Panc1 (cell line): ENCODE results near the gene HTR2C. TPM values are rescaled to one million over a fixed set of nuclear protein-coding genes. Genes with fewer than 3 reads are reported as not detected.

Experiments used
- ATAC-seq: fragments of 200-7000 bp; cut with Tn5 transposase; 2 replicates; pipeline ENCODE4 v1.9.1; 2020; ENCODE audit warnings: mild to moderate bottlenecking, moderate library complexity
- BruUV-seq: library from RNA; stranded (reverse); fragments of 400-500 nt; replicated peaks from 2 replicates; lab custom pipeline; 2021; lab: Mats Ljungman, UMichigan
- CTCF ChIA-PET: fragments of 300-600 bp; sonication (Branson Sonifier 250); formaldehyde crosslinking; loops from one replicate; lab custom pipeline; 2022; ENCODE audit warnings: antibody characterized with exemption; lab: Charles Lee
- POLR2A ChIA-PET: fragments of 300-600 bp; sonication (Branson Sonifier 250); formaldehyde crosslinking; loops from one replicate; lab custom pipeline; 2022; ENCODE audit warnings: antibody characterized with exemption; lab: Charles Lee
- DNase-seq: peaks from one replicate; pipeline ENCODE4 v3.0.0-alpha.2; 2010; ENCODE audit warnings: low read depth, low spot score
- H3K27ac ChIP-seq: 2 replicates; pipeline ENCODE4 v1.5.1; 2011; ENCODE audit warnings: mild to moderate bottlenecking, low read length, inconsistent platforms
- H3K27me3 ChIP-seq: fragments of 200-500 bp; sonication (Bioruptor generic); 2 replicates; pipeline ENCODE4 v1.6.0; 2014; ENCODE audit warnings: low read length, inconsistent platforms; ENCODE audit not compliant: control insufficient read depth, insufficient read depth
- H3K36me3 ChIP-seq: fragments of 200-500 bp; sonication (Bioruptor generic); 2 replicates; pipeline ENCODE4 v1.5.1; 2014; ENCODE audit warnings: inconsistent platforms, mild to moderate bottlenecking, low read length, moderate library complexity; ENCODE audit not compliant: control insufficient read depth, insufficient read depth
- H3K4me1 ChIP-seq: 2 replicates; pipeline ENCODE4 v1.5.1; 2011; ENCODE audit warnings: inconsistent platforms, mild to moderate bottlenecking, low read length, moderate library complexity; ENCODE audit not compliant: control insufficient read depth, insufficient read depth
- H3K4me3 ChIP-seq, 2 experiments: 2 replicates each; pipeline ENCODE4 v1.5.1; 2011 to 2012; ENCODE audit warnings: low read depth in 2 of 2, low read length in 2 of 2, mild to moderate bottlenecking in 2 of 2, inconsistent platforms in 1 of 2, moderate library complexity in 1 of 2
- H3K9me3 ChIP-seq: fragments of 200-500 bp; sonication (Bioruptor generic); 2 replicates; pipeline ENCODE4 v1.5.1; 2014; ENCODE audit warnings: low read depth, mild to moderate bottlenecking, inconsistent platforms, low read length, moderate library complexity; ENCODE audit not compliant: control insufficient read depth, insufficient read depth
- POLR2AphosphoS5 ChIP-seq: IDR thresholded peaks from 2 replicates; pipeline ENCODE4 v1.6.1; 2012; ENCODE audit warnings: mild to moderate bottlenecking, low read depth, low read length, moderate library complexity
- SIN3A ChIP-seq: IDR thresholded peaks from 2 replicates; pipeline ENCODE4 v1.6.1; 2012; ENCODE audit warnings: low read depth, mild to moderate bottlenecking, low read length, moderate library complexity, borderline replicate concordance; ENCODE audit not compliant: insufficient read depth
- TCF7L2 ChIP-seq: IDR thresholded peaks from 2 replicates; pipeline ENCODE4 v1.6.1; 2011; ENCODE audit warnings: mild to moderate bottlenecking, low read depth, low read length, inconsistent platforms
- in situ Hi-C: cut with HindIII; loops from 2 replicates; pipeline ENCODE4 v1.10.0; 2016; ENCODE audit warnings: low sequenced_read_pairs, low pct_unique_long_range_greater_than_20kb
- intact Hi-C: fragments of 100-400 bp; cut with micrococcal nuclease; formaldehyde crosslinking; loops from one replicate; pipeline ENCODE4 v1.10.0; 2022; ENCODE audit not compliant: unreplicated experiment
- total RNA-seq: library from RNA; stranded (reverse); gene quantifications from one replicate; pipeline ENCODE4 v1.2.1, GENCODE V29; 2021; ENCODE audit not compliant: unreplicated experiment
- TF ChIP-seq, protein P1 (sequence below), 2 experiments: IDR thresholded peaks; 2 replicates each; pipeline ENCODE4 v1.6.1; 2011 to 2012; ENCODE audit warnings: low read depth in 2 of 2, control low read depth in 1 of 2, low read length in 1 of 2, mild to moderate bottlenecking in 1 of 2, moderate library complexity in 1 of 2; ENCODE audit not compliant: insufficient read depth in 1 of 2
- TF ChIP-seq, protein P2 (sequence below): fragments of 450-650 bp; IDR thresholded peaks from 2 replicates; pipeline ENCODE4 v1.5.1; 2017; ENCODE audit warnings: mild to moderate bottlenecking

Gene HTR2C
- total RNA-seq, 1 experiment from 2014 or later, result not detected

DNA sequence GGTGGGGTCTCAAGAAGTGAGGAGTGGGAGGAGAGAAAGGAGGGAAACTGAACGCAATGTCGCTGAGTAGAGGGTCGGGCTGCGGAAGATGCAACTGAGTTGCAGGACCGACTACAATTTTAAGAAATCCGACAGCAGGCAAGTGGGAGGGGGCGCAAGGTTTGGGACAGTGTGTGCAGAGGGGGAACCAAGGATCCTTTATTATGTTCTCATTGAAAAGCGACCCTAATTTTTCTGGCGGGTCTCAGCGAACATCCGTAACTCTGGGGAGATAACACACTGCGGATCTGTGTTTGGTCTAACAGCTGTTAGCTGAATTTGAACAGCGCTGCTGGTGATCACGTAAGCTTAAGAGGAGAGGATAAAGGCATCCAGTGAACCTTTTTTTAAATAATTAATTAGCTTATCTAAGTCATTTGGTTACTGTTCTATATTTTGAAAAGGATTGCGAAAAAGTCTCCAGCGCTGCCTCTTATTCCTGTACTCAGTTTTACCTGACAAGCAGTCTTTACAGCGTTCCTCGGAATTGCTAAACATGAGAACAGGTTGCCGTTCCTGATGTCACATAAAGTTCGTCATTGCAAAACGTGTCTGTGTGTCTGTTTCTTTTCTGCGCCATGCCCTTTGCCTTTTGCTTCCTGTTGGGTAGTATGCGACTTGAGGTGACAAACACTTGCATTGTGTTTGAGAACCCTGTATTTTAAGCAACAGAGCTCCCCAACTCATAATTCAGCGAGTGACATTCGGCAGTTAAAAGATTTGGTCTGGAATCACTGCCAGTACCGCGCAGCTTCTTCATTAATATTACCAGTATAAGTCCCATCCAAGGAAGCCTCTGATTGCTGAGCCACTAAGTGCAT, 1.3 kb downstream of the HTR2C start:
- CTCF ChIA-PET, result no interaction called here
- intact Hi-C loops, result no loop called here
- DNase-seq (no peak), ATAC-seq (no peak)
- Histone ChIP-seq H3K27me3 (peaks cover 7% of the 10 kb centered on the region), H3K9me3 (no peaks in the 10 kb centered on the region), H3K4me1 (no peaks in the 10 kb centered on the region), H3K4me3 (no peak overlapping the region), H3K27ac (no peak overlapping the region), H3K36me3 (no peaks in the 10 kb centered on the region)
- no TSS peak for BruUV-seq
- POLR2A ChIA-PET, result no interaction called here
- TF ChIP-seq, protein P1, sequence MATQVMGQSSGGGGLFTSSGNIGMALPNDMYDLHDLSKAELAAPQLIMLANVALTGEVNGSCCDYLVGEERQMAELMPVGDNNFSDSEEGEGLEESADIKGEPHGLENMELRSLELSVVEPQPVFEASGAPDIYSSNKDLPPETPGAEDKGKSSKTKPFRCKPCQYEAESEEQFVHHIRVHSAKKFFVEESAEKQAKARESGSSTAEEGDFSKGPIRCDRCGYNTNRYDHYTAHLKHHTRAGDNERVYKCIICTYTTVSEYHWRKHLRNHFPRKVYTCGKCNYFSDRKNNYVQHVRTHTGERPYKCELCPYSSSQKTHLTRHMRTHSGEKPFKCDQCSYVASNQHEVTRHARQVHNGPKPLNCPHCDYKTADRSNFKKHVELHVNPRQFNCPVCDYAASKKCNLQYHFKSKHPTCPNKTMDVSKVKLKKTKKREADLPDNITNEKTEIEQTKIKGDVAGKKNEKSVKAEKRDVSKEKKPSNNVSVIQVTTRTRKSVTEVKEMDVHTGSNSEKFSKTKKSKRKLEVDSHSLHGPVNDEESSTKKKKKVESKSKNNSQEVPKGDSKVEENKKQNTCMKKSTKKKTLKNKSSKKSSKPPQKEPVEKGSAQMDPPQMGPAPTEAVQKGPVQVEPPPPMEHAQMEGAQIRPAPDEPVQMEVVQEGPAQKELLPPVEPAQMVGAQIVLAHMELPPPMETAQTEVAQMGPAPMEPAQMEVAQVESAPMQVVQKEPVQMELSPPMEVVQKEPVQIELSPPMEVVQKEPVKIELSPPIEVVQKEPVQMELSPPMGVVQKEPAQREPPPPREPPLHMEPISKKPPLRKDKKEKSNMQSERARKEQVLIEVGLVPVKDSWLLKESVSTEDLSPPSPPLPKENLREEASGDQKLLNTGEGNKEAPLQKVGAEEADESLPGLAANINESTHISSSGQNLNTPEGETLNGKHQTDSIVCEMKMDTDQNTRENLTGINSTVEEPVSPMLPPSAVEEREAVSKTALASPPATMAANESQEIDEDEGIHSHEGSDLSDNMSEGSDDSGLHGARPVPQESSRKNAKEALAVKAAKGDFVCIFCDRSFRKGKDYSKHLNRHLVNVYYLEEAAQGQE (IDR thresholded peaks at IDR 0.05; ENCODE audit: insufficient read depth in 1 of 2, low read depth in 2 of 2, low read length in 1 of 2), result no peak
- in situ Hi-C loops, result no loop called here

DNA sequence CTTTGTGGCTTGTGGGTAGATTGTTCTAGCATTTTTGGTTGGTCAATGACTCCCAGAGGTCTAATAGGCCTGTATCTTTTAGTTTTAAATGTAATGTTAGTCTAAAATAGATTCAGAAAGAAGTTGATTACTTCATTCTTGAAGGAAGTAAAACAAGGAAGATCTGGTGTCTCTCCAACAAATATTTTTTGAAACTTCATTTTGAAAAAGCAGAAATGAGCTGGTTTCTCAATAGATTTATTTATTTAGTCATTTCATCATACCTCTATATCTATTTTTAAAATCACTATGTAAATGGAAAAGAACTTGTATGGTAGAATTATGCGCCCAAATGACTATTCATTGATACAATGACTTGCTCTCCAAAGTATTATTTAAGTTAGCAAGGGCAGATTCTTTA, 7.2 kb downstream of the HTR2C start:
- BruUV-seq, result no TSS peak
- H3K27ac ChIP-seq, result no peak overlapping the region
- intact Hi-C loops (no loop called here), in situ Hi-C loops (no loop called here)
- no peak overlapping the region for H3K4me3 ChIP-seq
- no peaks in the 10 kb centered on the region for H3K9me3 ChIP-seq
- no peaks in the 10 kb centered on the region for H3K27me3 ChIP-seq
- CTCF ChIA-PET, result no interaction called here
- no peaks in the 10 kb centered on the region for H3K36me3 ChIP-seq
- TF ChIP-seq POLR2AphosphoS5, result no peak
- POLR2A ChIA-PET, result no interaction called here
- DNase-seq, result no peak
- H3K4me1 ChIP-seq, result no peaks in the 10 kb centered on the region
- no peak for ATAC-seq

DNA sequence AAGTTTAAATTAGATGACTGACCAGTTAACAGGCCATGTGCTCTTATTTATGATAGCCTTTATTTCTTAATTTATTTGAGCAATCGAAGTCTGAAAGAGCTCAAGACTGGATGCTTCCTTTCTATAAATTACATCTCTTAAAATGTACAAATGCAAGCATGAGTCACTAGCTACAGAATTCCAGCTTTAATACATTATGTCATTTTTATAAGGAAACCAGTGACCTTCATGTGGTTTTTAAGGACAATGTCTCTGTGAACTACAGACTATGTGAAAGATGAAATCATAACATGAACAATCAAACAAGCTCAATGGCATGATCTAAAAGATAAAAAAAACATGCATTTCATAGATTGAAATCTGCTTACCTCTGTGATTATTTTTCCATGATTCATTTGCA, 15.4 kb downstream of the HTR2C start:
- CTCF ChIA-PET, result interaction anchor here (0.6 kb wide), 1 partner anchor 243 kb away, joined by 3 read pairs; no protein-coding TSS in a partner anchor
- ATAC-seq, result no peak
- Histone ChIP-seq H3K36me3 (no peaks in the 10 kb centered on the region), H3K27me3 (no peaks in the 10 kb centered on the region), H3K27ac (no peak overlapping the region), H3K4me1 (no peaks in the 10 kb centered on the region), H3K9me3 (no peaks in the 10 kb centered on the region), H3K4me3 (no peak overlapping the region)
- intact Hi-C loops (no loop called here), in situ Hi-C loops (no loop called here)
- POLR2A ChIA-PET, result no interaction called here
- no peak for TF ChIP-seq TCF7L2
- TF ChIP-seq SIN3A, result no peak
- no peak for TF ChIP-seq POLR2AphosphoS5
- TF ChIP-seq, protein P2, sequence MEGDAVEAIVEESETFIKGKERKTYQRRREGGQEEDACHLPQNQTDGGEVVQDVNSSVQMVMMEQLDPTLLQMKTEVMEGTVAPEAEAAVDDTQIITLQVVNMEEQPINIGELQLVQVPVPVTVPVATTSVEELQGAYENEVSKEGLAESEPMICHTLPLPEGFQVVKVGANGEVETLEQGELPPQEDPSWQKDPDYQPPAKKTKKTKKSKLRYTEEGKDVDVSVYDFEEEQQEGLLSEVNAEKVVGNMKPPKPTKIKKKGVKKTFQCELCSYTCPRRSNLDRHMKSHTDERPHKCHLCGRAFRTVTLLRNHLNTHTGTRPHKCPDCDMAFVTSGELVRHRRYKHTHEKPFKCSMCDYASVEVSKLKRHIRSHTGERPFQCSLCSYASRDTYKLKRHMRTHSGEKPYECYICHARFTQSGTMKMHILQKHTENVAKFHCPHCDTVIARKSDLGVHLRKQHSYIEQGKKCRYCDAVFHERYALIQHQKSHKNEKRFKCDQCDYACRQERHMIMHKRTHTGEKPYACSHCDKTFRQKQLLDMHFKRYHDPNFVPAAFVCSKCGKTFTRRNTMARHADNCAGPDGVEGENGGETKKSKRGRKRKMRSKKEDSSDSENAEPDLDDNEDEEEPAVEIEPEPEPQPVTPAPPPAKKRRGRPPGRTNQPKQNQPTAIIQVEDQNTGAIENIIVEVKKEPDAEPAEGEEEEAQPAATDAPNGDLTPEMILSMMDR, result no peak
- no TSS peak for BruUV-seq
- DNase-seq, result no peak
